ENCODE results near the gene TTI1. TPM values are rescaled to one million over a fixed set of nuclear protein-coding genes. Genes with fewer than 3 reads are reported as not detected.

Gene TTI1
- total and polyA plus RNA-seq, 9 of the 15 experiments (the other 6 are each of a cell fraction or from before 2014, with no cell fraction given), result 9.8 to 55.1 (median 39.4) TPM

- TF ChIP-seq ZNF639 (CRISPR knock-in tag; conservative IDR thresholded peaks at IDR 0.05 in 1 of 2, IDR thresholded peaks at IDR 0.05 in 1 of 2) (no peak; a peak in 1 of 4 replicates), CREB3L1 (IDR thresholded peaks at IDR 0.05; ENCODE audit: borderline replicate concordance, low read depth) (no peak), DACH1 (IDR thresholded peaks at IDR 0.05; ENCODE audit: partially characterized antibody) (no peak), ZNF184 (CRISPR knock-in tag; IDR thresholded peaks at IDR 0.05) (no peak), ZNF449 (CRISPR knock-in tag; IDR thresholded peaks at IDR 0.05) (no peak), ASH1L (IDR thresholded peaks at IDR 0.05; ENCODE audit: borderline replicate concordance, low read depth, partially characterized antibody) (peak; percentile 50), ATF7 (IDR thresholded peaks at IDR 0.05) (peak; percentile 97; the same call in 1 of the 2 replicates), ZNF780A (CRISPR knock-in tag; IDR thresholded peaks at IDR 0.05) (no peak), HEY1 (CRISPR knock-in tag; IDR thresholded peaks at IDR 0.05; ENCODE audit: borderline replicate concordance) (no peak), PRDM10 (IDR thresholded peaks at IDR 0.05; ENCODE audit: partially characterized antibody) (peak; percentile 99), XRCC3 (IDR thresholded peaks at IDR 0.05) (no peak), KAT8 (IDR thresholded peaks at IDR 0.05; ENCODE audit: low read depth) (no peak), NR2C1 (IDR thresholded peaks at IDR 0.05) (no peak), NR2C1 (tag; IDR thresholded peaks at IDR 0.05) (no peak), ARHGAP35 (IDR thresholded peaks at IDR 0.05; ENCODE audit: partially characterized antibody) (no peak), THAP12 (CRISPR knock-in tag; IDR thresholded peaks at IDR 0.05) (no peak), ZNF224 (CRISPR knock-in tag; IDR thresholded peaks at IDR 0.05) (no peak)
Measured at GRCh38 chr20:38032585-38033329, 499 bp downstream of the TTI1 start (continued).
